ENCODE results near the gene UMAD1.

Gene UMAD1

DNA sequence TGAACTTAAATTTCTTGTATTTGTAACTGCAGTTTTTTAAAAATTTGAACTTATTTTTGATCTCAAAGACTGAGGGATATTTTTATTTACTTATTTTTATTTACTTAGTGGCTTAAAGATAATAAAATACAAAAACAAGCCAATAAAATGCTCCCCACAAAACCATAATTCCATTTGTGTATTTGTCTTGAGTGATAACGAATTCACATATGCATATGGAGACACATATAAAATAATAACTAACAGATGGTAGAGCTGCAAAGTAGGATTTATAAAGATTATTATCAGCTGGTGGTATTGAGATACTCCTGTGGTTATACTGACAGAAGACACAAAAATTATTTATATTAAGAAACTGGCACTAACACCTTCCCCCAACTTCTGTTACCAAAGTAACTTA is 168.1 kb downstream of the UMAD1 start:
- H3K9me3 ChIP-seq (ENCODE audit: insufficient read depth, low read length, severe bottlenecking): no peaks in the 10 kb centered on the region
- H3K36me3 ChIP-seq (ENCODE audit: insufficient read depth, low read length): no peaks in the 10 kb centered on the region
- no peak overlapping the region for H3K9ac ChIP-seq (ENCODE audit: low read depth, low read length)
- no peak overlapping the region for H3K4me3 ChIP-seq (ENCODE audit: low read depth in 1 of 2, low read length in 2 of 2)
- no peaks in the 10 kb centered on the region for H3K27me3 ChIP-seq (ENCODE audit: insufficient read depth, low read length, poor library complexity)
- no peak for DNase-seq
- TF ChIP-seq EZH2 (IDR thresholded peaks at IDR 0.05; ENCODE audit: borderline replicate concordance, low read depth, low read length, severe bottlenecking): no peak
- TF ChIP-seq, protein P1, sequence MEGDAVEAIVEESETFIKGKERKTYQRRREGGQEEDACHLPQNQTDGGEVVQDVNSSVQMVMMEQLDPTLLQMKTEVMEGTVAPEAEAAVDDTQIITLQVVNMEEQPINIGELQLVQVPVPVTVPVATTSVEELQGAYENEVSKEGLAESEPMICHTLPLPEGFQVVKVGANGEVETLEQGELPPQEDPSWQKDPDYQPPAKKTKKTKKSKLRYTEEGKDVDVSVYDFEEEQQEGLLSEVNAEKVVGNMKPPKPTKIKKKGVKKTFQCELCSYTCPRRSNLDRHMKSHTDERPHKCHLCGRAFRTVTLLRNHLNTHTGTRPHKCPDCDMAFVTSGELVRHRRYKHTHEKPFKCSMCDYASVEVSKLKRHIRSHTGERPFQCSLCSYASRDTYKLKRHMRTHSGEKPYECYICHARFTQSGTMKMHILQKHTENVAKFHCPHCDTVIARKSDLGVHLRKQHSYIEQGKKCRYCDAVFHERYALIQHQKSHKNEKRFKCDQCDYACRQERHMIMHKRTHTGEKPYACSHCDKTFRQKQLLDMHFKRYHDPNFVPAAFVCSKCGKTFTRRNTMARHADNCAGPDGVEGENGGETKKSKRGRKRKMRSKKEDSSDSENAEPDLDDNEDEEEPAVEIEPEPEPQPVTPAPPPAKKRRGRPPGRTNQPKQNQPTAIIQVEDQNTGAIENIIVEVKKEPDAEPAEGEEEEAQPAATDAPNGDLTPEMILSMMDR (IDR thresholded peaks at IDR 0.05; ENCODE audit: borderline replicate concordance, extremely low read depth, low read length, poor library complexity, severe bottlenecking): no peak
- no peak overlapping the region for H2AFZ ChIP-seq (ENCODE audit: low read depth, low read length)
- H3K4me1 ChIP-seq (ENCODE audit: insufficient read depth, low read length): no peaks in the 10 kb centered on the region
- H3K4me2 ChIP-seq (ENCODE audit: insufficient read depth, low read length): no peak overlapping the region
- H3K27ac ChIP-seq (ENCODE audit: low read length): no peak overlapping the region
- H4K20me1 ChIP-seq (ENCODE audit: insufficient read depth, low read length): no peaks in the 10 kb centered on the region
- no peak for ATAC-seq (ENCODE audit: insufficient read depth, low read depth)
- no peaks in the 10 kb centered on the region for H3K79me2 ChIP-seq (ENCODE audit: insufficient read depth, low read length)

DNA sequence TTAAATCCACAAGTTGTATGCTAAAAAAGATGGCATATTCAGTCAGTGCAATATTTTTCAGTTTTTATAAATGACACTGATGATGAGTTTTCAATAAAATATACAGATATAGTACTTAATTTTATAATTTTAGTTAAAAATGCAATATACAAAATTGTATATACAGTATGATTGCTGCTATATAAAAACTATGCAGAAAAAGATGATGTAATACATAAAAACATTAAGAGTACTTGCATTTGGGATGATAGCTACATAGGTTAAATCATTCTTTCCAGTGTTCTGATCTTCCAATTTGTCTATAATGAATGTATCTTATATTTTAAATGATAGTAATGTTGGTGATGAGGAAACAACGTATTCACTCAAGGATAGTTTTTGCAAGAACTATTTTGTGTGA is 169.8 kb downstream of the UMAD1 start:
- Histone ChIP-seq H3K27me3 (ENCODE audit: insufficient read depth, low read length, poor library complexity) (no peaks in the 10 kb centered on the region), H4K20me1 (ENCODE audit: insufficient read depth, low read length) (no peaks in the 10 kb centered on the region), H2AFZ (ENCODE audit: low read depth, low read length) (no peak overlapping the region), H3K27ac (ENCODE audit: low read length) (no peak overlapping the region), H3K9ac (ENCODE audit: low read depth, low read length) (no peak overlapping the region), H3K36me3 (ENCODE audit: insufficient read depth, low read length) (no peaks in the 10 kb centered on the region), H3K4me2 (ENCODE audit: insufficient read depth, low read length) (no peak overlapping the region), H3K9me3 (ENCODE audit: insufficient read depth, low read length, severe bottlenecking) (no peaks in the 10 kb centered on the region), H3K4me3 (ENCODE audit: low read depth in 1 of 2, low read length in 2 of 2) (no peak overlapping the region), H3K79me2 (ENCODE audit: insufficient read depth, low read length) (no peaks in the 10 kb centered on the region), H3K4me1 (ENCODE audit: insufficient read depth, low read length) (no peaks in the 10 kb centered on the region)
- DNase-seq (no peak), ATAC-seq (ENCODE audit: insufficient read depth, low read depth) (no peak)
- no peak for TF ChIP-seq EZH2 (IDR thresholded peaks at IDR 0.05; ENCODE audit: borderline replicate concordance, low read depth, low read length, severe bottlenecking)
- TF ChIP-seq, protein P1 (IDR thresholded peaks at IDR 0.05; ENCODE audit: borderline replicate concordance, extremely low read depth, low read length, poor library complexity, severe bottlenecking): no peak

DNA sequence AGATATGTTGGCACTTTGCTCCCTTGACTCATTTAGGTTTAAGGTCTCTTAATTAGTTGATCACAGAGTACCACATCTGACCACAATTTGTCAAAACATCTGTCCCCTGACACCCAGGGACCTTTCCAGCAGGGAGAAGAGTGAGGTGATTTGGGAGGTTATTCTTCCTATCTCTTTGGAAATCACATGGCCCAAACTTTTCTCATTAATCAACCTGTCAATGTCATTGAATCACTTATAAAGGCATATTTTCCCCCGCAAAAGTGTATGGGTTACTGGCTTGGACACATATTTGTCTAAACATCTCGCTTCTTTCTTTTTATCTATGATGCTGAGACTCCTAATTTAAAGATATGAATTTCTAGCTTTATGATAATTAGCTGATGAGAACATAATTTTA is 170.3 kb downstream of the UMAD1 start:
- no peak for DNase-seq
- no peak overlapping the region for H2AFZ ChIP-seq (ENCODE audit: low read depth, low read length)

More for the DNA sequence above, 170.3 kb downstream of the UMAD1 start:
- no peaks in the 10 kb centered on the region for H3K36me3 ChIP-seq (ENCODE audit: insufficient read depth, low read length)
- no peak overlapping the region for H3K4me2 ChIP-seq (ENCODE audit: insufficient read depth, low read length)
- H3K9ac ChIP-seq (ENCODE audit: low read depth, low read length): no peak overlapping the region
- no peaks in the 10 kb centered on the region for H3K4me1 ChIP-seq (ENCODE audit: insufficient read depth, low read length)
- H4K20me1 ChIP-seq (ENCODE audit: insufficient read depth, low read length): no peaks in the 10 kb centered on the region
- TF ChIP-seq, protein P1 (IDR thresholded peaks at IDR 0.05; ENCODE audit: borderline replicate concordance, extremely low read depth, low read length, poor library complexity, severe bottlenecking): no peak
- TF ChIP-seq EZH2 (IDR thresholded peaks at IDR 0.05; ENCODE audit: borderline replicate concordance, low read depth, low read length, severe bottlenecking): no peak
- H3K27ac ChIP-seq (ENCODE audit: low read length): no peak overlapping the region
- H3K79me2 ChIP-seq (ENCODE audit: insufficient read depth, low read length): no peaks in the 10 kb centered on the region
- H3K9me3 ChIP-seq (ENCODE audit: insufficient read depth, low read length, severe bottlenecking): no peaks in the 10 kb centered on the region
- no peaks in the 10 kb centered on the region for H3K27me3 ChIP-seq (ENCODE audit: insufficient read depth, low read length, poor library complexity)
- no peak overlapping the region for H3K4me3 ChIP-seq (ENCODE audit: low read depth in 1 of 2, low read length in 2 of 2)
- ATAC-seq (ENCODE audit: insufficient read depth, low read depth): no peak

Data from DND-41 (cell line).